Panc1 (cell line): Measurements from ENCODE around the gene COL6A3. TPM values are rescaled to one million over a fixed set of nuclear protein-coding genes. Genes with fewer than 3 reads are reported as not detected.

ENCODE experiments used
- ATAC-seq: fragments of 200-7000 bp; cut with Tn5 transposase; 2 replicates; pipeline ENCODE4 v1.9.1; 2020; ENCODE audit warnings: mild to moderate bottlenecking, moderate library complexity
- BruUV-seq: library from RNA; stranded (reverse); fragments of 400-500 nt; replicated peaks from 2 replicates; lab custom pipeline; 2021; lab: Mats Ljungman, UMichigan
- CTCF ChIA-PET: fragments of 300-600 bp; sonication (Branson Sonifier 250); formaldehyde crosslinking; loops from one replicate; lab custom pipeline; 2022; ENCODE audit warnings: antibody characterized with exemption; lab: Charles Lee
- POLR2A ChIA-PET: fragments of 300-600 bp; sonication (Branson Sonifier 250); formaldehyde crosslinking; loops from one replicate; lab custom pipeline; 2022; ENCODE audit warnings: antibody characterized with exemption; lab: Charles Lee
- DNase-seq: peaks from one replicate; pipeline ENCODE4 v3.0.0-alpha.2; 2010; ENCODE audit warnings: low read depth, low spot score
- H3K27ac ChIP-seq: 2 replicates; pipeline ENCODE4 v1.5.1; 2011; ENCODE audit warnings: mild to moderate bottlenecking, low read length, inconsistent platforms
- H3K27me3 ChIP-seq: fragments of 200-500 bp; sonication (Bioruptor generic); 2 replicates; pipeline ENCODE4 v1.6.0; 2014; ENCODE audit warnings: low read length, inconsistent platforms; ENCODE audit not compliant: control insufficient read depth, insufficient read depth
- H3K36me3 ChIP-seq: fragments of 200-500 bp; sonication (Bioruptor generic); 2 replicates; pipeline ENCODE4 v1.5.1; 2014; ENCODE audit warnings: inconsistent platforms, mild to moderate bottlenecking, low read length, moderate library complexity; ENCODE audit not compliant: control insufficient read depth, insufficient read depth
- H3K4me1 ChIP-seq: 2 replicates; pipeline ENCODE4 v1.5.1; 2011; ENCODE audit warnings: inconsistent platforms, mild to moderate bottlenecking, low read length, moderate library complexity; ENCODE audit not compliant: control insufficient read depth, insufficient read depth
- H3K4me3 ChIP-seq, 2 experiments: 2 replicates each; pipeline ENCODE4 v1.5.1; 2011 to 2012; ENCODE audit warnings: low read depth in 2 of 2, low read length in 2 of 2, mild to moderate bottlenecking in 2 of 2, inconsistent platforms in 1 of 2, moderate library complexity in 1 of 2
- H3K9me3 ChIP-seq: fragments of 200-500 bp; sonication (Bioruptor generic); 2 replicates; pipeline ENCODE4 v1.5.1; 2014; ENCODE audit warnings: low read depth, mild to moderate bottlenecking, inconsistent platforms, low read length, moderate library complexity; ENCODE audit not compliant: control insufficient read depth, insufficient read depth
- POLR2AphosphoS5 ChIP-seq: IDR thresholded peaks from 2 replicates; pipeline ENCODE4 v1.6.1; 2012; ENCODE audit warnings: mild to moderate bottlenecking, low read depth, low read length, moderate library complexity
- SIN3A ChIP-seq: IDR thresholded peaks from 2 replicates; pipeline ENCODE4 v1.6.1; 2012; ENCODE audit warnings: low read depth, mild to moderate bottlenecking, low read length, moderate library complexity, borderline replicate concordance; ENCODE audit not compliant: insufficient read depth
- TCF7L2 ChIP-seq: IDR thresholded peaks from 2 replicates; pipeline ENCODE4 v1.6.1; 2011; ENCODE audit warnings: mild to moderate bottlenecking, low read depth, low read length, inconsistent platforms
- in situ Hi-C: cut with HindIII; loops from 2 replicates; pipeline ENCODE4 v1.10.0; 2016; ENCODE audit warnings: low sequenced_read_pairs, low pct_unique_long_range_greater_than_20kb
- intact Hi-C: fragments of 100-400 bp; cut with micrococcal nuclease; formaldehyde crosslinking; loops from one replicate; pipeline ENCODE4 v1.10.0; 2022; ENCODE audit not compliant: unreplicated experiment
- total RNA-seq: library from RNA; stranded (reverse); gene quantifications from one replicate; pipeline ENCODE4 v1.2.1, GENCODE V29; 2021; ENCODE audit not compliant: unreplicated experiment
- TF ChIP-seq, protein P1 (sequence below), 2 experiments: IDR thresholded peaks; 2 replicates each; pipeline ENCODE4 v1.6.1; 2011 to 2012; ENCODE audit warnings: low read depth in 2 of 2, control low read depth in 1 of 2, low read length in 1 of 2, mild to moderate bottlenecking in 1 of 2, moderate library complexity in 1 of 2; ENCODE audit not compliant: insufficient read depth in 1 of 2
- TF ChIP-seq, protein P2 (sequence below): fragments of 450-650 bp; IDR thresholded peaks from 2 replicates; pipeline ENCODE4 v1.5.1; 2017; ENCODE audit warnings: mild to moderate bottlenecking

Gene COL6A3
- total RNA-seq, 1 experiment from 2014 or later: 0.69 TPM

DNA sequence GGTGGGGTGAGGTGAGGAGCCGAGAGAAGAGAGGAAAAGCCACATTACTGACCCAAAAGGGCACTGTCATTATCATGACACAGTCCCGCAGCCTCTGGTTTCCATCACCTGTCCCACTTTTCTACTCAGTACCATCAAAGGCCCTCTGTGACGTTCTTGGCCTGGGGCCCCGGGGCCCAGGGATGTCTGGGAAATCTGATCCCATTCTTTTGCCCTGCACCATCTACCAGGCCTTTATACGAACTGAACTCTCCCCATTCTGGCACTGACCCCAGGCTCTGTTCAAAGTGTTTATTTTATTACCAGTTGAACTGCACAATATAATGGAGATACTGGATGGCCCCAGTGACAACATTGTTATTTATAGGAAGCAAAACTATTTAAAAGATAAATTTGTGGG is 89.1 kb downstream of the COL6A3 start:
- ChIA-PET POLR2A (no interaction called here), CTCF (no interaction called here)
- intact Hi-C loops (no loop called here), in situ Hi-C loops (no loop called here)
- Histone ChIP-seq H3K4me1 (no peaks in the 10 kb centered on the region), H3K27ac (no peak overlapping the region), H3K27me3 (no peaks in the 10 kb centered on the region), H3K4me3 (no peak overlapping the region), H3K36me3 (no peaks in the 10 kb centered on the region), H3K9me3 (no peaks in the 10 kb centered on the region)
- TF ChIP-seq, protein P1, sequence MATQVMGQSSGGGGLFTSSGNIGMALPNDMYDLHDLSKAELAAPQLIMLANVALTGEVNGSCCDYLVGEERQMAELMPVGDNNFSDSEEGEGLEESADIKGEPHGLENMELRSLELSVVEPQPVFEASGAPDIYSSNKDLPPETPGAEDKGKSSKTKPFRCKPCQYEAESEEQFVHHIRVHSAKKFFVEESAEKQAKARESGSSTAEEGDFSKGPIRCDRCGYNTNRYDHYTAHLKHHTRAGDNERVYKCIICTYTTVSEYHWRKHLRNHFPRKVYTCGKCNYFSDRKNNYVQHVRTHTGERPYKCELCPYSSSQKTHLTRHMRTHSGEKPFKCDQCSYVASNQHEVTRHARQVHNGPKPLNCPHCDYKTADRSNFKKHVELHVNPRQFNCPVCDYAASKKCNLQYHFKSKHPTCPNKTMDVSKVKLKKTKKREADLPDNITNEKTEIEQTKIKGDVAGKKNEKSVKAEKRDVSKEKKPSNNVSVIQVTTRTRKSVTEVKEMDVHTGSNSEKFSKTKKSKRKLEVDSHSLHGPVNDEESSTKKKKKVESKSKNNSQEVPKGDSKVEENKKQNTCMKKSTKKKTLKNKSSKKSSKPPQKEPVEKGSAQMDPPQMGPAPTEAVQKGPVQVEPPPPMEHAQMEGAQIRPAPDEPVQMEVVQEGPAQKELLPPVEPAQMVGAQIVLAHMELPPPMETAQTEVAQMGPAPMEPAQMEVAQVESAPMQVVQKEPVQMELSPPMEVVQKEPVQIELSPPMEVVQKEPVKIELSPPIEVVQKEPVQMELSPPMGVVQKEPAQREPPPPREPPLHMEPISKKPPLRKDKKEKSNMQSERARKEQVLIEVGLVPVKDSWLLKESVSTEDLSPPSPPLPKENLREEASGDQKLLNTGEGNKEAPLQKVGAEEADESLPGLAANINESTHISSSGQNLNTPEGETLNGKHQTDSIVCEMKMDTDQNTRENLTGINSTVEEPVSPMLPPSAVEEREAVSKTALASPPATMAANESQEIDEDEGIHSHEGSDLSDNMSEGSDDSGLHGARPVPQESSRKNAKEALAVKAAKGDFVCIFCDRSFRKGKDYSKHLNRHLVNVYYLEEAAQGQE (IDR thresholded peaks at IDR 0.05; ENCODE audit: insufficient read depth in 1 of 2, low read depth in 2 of 2, low read length in 1 of 2): no peak
- no peak for TF ChIP-seq TCF7L2
- TF ChIP-seq POLR2AphosphoS5: no peak
- no peak for TF ChIP-seq SIN3A
- TF ChIP-seq, protein P2, sequence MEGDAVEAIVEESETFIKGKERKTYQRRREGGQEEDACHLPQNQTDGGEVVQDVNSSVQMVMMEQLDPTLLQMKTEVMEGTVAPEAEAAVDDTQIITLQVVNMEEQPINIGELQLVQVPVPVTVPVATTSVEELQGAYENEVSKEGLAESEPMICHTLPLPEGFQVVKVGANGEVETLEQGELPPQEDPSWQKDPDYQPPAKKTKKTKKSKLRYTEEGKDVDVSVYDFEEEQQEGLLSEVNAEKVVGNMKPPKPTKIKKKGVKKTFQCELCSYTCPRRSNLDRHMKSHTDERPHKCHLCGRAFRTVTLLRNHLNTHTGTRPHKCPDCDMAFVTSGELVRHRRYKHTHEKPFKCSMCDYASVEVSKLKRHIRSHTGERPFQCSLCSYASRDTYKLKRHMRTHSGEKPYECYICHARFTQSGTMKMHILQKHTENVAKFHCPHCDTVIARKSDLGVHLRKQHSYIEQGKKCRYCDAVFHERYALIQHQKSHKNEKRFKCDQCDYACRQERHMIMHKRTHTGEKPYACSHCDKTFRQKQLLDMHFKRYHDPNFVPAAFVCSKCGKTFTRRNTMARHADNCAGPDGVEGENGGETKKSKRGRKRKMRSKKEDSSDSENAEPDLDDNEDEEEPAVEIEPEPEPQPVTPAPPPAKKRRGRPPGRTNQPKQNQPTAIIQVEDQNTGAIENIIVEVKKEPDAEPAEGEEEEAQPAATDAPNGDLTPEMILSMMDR: no peak
- no peak for DNase-seq
- BruUV-seq: no TSS peak
- ATAC-seq: no peak

DNA sequence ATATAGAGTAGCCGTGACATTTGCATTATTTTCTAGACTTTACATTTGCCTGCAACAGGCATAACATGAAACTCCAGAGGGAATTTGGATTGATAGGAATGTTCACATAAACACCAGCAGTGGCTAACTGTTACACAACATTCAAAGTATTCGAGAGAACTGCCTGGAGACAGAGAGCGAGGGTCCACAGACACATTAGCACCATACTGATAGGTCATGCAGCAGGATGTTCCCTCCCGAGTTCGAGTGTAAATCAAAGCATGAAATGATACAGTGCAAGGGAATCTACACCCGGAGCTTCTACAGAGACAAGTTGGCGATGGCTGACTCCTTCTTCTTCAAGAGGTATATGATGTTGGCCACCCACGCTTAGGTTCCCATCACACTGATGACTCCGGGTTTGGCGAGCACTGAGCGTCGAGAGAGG is 89.5 kb downstream of the COL6A3 start:
- intact Hi-C loops: no loop called here

More for the DNA sequence above, 89.5 kb downstream of the COL6A3 start:
- Histone ChIP-seq H3K4me3 (no peak overlapping the region), H3K36me3 (no peaks in the 10 kb centered on the region), H3K9me3 (no peaks in the 10 kb centered on the region), H3K27ac (no peak overlapping the region), H3K27me3 (no peaks in the 10 kb centered on the region), H3K4me1 (no peaks in the 10 kb centered on the region)
- CTCF ChIA-PET: no interaction called here
- POLR2A ChIA-PET: no interaction called here
- no TSS peak for BruUV-seq
- in situ Hi-C loops: no loop called here
- TF ChIP-seq, protein P2: no peak
- TF ChIP-seq TCF7L2 (no peak), SIN3A (no peak), POLR2AphosphoS5 (no peak)
- TF ChIP-seq, protein P1 (IDR thresholded peaks at IDR 0.05; ENCODE audit: insufficient read depth in 1 of 2, low read depth in 2 of 2, low read length in 1 of 2): no peak
- no peak for DNase-seq
- no peak for ATAC-seq
